ENCODE data around the gene SLA2.
"Not testable (repeated sequence)": the region's sequence is repeated elsewhere in the genome, so short reads cannot be mapped to it uniquely, and the experiment has no call there.

The SLA2 gene, protein sequence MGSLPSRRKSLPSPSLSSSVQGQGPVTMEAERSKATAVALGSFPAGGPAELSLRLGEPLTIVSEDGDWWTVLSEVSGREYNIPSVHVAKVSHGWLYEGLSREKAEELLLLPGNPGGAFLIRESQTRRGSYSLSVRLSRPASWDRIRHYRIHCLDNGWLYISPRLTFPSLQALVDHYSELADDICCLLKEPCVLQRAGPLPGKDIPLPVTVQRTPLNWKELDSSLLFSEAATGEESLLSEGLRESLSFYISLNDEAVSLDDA

DNA sequence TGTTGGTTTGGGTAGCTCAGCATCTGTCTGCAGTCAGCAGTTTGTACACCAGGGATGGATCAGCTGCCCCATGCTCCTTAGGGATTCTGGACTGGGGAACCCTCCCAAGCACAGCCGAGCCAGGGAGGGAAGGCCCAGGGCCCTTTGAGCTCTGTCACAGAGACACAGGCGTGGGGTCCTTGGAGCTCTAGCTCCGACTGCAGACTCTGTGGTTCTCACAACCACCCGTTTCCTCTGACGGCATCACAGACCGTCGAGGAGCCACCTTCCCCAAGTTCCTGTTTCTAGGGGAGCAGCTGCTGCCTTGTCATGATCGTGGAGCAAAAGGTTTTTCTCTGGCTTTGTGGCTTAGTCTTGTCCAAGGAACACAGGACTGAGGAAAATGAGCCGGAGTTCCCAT, at the start of gene SLA2:
Gene SLA2, minus strand, starts transcription at position 199 of the 400 bp plus-strand sequence. CDS start 4,861 bp downstream, outside the sequence.
- DNase-seq, result no peak

DNA sequence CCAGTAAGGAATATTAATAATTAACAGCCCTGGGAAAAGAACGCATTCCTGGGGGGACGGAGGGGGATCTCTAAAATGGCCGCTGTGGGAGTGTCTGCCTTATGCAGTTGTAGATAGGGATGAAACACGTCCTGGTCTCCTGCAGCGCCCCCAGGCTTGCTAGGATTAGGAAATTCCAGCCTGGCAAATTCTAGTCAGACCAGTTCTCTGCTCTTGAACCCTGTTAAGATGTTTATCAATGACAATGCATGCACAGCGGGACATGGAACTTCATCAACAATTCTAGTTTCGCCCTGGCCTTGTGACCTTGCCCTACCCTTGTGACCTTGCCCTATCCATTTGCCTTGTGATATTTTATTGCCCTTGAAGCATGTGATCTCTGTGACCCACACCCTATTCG, 49.5 kb upstream of the SLA2 start:
- DNase-seq, result not testable (repeated sequence)

DNA sequence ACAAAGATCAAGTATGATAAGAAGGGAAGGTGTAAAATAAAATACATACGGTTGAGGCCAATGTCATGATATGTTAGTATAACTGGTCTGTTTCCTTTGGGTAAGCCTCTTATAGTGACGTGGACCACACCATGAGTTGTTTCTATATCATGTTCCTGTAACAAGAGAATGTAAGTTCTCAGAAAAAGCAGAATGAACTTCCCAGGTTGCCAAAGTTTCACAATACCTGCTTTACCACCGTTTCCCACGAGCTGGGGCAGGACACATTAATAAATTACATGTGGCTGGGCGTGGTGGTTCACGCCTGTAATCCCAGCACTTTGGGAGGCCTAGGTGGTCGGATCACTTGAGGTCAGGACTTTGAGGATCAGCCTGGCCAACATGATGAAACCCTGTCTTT, 42.6 kb upstream of the SLA2 start:
- no peak for DNase-seq

DNA sequence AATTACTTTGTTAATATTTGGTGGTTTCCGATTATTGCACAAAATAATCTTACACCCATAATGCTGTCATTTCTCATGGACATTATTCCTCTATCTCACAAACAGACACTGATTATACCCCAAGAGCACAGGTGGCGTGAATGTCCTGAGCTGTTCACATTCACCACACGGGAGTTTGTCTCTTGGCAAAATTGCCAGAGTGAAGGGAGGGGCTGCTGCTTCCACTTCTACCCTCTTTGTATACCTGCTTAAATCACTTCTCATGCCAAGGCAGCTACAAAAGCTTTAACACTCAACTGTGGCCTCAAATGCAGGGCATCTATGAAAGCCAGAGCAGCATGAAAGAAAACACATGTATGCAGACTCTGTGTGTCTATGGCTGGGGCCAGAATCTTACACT, 41.9 kb upstream of the SLA2 start:
- no peak for DNase-seq

DNA sequence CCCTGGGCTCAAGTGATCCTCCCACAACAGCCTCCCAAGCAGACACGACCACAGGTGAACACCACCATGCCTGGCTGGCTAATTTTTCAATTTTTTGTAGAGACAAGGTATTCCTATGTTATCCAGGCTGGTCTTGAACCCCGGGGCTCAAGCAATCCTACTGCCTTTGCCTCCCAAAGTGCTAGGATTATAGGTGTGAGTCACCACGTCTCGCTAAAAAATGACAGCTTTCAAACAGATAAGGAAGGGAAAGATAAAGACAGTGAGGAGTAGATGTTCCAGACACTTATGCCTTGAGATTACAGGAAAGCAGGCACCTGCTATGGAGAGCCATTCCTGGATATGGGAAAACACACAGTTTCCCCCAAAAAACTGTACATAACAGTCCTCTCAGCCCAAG, 40.9 kb upstream of the SLA2 start:
- no peak for DNase-seq

DNA sequence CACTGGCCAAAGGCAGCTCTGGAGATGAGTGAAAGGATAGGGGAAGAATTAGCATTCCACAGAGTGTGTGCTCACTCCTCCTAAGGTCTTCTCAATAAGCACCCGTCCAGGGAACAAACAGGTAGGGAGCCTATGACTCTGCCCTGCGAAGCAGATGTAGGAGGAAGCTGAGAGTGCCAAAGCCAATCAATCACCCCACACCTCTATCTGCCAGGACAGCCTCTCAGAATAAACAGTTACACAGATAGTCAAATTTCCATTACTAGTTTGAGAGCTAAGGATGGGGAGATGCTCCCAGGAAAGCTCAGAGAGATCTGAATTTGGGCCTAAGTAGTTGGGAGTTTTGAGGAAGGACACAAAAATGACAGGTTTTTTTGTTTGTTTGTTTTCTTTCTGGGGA, 40.5 kb upstream of the SLA2 start:
- no peak for DNase-seq

DNA sequence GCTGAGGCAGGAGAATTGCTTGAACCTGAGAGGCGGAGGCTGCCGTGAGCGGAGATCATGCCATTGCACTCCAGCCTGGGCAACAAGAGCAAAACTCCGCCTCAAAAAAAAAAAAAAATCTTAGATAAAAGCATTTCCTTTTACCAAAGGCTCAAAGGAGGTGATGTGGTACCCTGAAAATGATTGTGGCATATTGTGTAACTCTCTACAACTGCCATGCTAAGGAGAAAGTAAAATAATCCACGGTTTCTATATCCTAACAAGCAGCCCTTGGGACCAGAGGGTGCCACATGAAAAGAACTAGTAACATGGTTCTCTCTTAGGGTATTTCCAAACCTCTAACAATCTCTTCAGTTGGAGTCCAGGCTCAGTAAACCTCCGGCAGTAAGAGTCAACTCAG, 38.8 kb upstream of the SLA2 start:
- DNase-seq, result no peak

DNA sequence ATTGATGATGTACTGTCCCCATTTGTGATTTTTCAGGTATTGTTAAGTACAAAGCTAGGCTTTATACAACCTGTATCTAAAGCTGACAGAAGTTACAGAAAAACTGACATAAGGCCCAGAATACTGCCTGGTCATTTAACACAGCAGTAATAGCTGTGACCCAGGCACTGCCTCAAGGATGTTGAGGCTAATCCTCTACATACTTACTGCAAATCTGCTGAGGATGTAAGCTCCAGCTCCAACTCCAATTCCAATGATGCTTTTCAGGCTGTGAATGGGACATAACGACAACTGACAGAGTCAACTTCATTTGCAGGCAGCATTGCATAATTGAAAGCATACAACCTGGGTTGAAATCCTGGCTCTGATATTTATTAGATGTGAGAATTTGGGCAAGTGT, 36.3 kb upstream of the SLA2 start:
- DNase-seq, result no peak

DNA sequence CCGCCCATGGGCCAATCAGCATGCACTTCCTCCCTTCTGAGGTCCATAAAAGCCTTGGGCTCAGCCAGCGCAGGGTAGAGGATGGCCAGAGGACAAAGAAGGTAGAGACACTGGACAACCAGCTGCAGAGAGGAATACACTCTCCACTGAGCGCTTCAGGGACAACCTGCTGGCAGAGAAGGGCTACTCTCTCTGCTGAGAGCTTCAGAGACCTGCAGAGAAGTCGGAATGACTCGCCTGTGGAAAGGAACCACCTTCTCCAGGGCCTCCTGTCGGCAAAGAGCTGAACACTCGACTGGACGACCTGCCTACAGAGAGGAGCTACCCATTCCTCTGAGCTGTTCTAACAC, 31.4 kb upstream of the SLA2 start:
- DNase-seq, result peak; percentile 88

DNA sequence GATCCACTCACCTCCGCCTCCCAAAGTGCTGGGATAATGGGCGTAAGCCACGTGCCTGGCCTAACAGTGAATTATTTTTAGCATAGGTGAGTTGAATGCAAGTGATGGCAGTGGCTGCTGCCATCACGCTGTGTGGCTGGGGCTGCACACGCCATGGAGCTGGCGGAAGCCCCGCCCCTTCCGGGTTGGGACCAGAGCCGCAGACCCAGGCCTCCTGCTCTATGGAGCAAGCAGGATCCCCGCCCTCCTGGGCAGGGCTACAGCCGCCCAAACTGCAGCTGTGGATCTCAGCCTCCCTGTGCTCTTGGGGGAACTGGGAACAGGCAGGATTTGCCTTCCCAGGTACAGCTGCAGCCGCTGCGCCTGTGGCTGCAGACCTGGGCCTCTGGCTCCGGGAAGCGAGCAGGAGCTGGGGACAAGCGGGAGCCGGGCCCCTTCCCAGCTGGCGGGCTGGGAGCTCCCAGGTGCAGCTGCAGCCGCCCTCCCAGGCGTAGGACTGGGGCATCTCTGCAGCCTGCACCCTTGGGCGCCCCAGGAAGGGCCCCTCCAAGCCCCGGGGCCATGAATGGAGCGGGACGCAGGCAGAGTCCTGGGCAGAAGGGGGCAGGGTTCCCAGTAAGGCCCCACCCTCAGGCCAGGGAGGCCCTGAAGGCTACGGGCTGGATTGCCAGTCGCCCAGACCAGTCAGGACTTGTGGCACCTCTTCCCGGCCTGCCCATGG, 30.9 kb upstream of the SLA2 start:
- peak; percentile 66 for DNase-seq

DNA sequence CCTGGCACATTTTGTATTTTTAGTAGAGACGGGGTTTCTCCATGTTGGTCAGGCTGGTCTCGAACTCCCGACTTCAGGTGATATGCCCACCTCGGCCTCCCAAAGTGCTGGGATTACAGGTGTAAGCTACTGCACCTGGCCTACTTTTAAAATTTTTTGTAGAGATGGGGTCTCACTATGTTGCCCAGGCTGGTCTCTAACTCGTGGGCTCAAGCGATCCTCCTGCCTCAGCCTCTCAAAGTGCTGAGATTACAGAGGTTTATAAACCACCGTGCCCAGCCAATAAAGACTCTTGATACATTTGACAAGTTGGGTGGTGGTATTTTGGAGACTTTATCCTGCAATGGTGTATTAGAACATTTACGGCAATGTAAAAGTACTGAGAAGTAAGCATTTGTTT, 29.5 kb upstream of the SLA2 start:
- DNase-seq, result not testable (repeated sequence)

DNA sequence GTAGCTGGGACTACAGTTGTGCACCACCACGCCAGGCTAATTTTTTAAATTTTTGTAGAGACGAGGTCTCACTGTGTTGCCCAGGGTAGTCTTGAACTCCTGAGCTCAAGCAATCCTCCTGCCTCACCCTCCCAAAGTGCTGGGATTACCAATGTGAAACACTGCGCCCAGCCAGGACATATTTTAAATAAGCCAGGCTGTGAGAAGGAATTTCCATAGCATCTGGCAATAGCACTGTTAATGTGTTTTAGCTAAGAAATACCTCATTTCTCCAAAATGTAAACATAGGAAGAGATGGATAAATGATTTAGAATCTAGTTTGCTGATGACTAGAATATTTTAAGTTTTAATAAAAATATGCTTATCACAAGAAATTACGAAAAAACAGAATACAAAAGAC, 27.0 kb upstream of the SLA2 start:
- no peak for DNase-seq

DNA sequence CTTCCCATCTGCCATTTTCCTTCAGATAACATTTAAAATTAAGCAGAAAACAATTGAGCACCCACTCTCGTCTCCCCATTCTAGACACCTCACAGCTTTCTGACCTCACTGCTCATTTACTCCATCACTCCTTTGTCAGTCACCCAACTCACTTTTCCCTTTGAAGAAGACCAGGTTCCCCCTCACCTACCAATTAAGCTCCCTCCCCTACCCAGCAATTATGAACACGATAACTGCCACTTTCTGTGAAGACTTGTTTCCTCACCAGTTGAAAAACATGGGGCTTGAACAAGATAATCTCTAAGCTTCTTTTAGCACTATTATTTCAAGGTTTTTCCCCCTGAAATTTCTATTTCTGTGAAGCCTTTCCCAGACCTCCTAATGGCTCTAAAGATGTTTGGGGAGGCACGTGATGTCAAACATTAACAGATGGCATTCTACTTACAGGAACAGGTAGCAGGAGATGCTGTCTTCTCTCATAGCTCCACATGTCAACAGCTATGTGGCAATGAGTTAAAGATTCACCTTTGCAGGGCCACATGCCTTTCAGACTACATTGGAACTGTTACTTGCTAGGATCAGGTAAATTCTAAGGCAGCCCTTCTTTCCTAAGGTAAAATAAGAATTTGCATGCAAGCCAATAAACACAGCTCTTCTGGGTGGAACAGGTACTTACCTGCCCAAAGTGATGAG, 24.8 kb upstream of the SLA2 start:
- no peak for DNase-seq

DNA sequence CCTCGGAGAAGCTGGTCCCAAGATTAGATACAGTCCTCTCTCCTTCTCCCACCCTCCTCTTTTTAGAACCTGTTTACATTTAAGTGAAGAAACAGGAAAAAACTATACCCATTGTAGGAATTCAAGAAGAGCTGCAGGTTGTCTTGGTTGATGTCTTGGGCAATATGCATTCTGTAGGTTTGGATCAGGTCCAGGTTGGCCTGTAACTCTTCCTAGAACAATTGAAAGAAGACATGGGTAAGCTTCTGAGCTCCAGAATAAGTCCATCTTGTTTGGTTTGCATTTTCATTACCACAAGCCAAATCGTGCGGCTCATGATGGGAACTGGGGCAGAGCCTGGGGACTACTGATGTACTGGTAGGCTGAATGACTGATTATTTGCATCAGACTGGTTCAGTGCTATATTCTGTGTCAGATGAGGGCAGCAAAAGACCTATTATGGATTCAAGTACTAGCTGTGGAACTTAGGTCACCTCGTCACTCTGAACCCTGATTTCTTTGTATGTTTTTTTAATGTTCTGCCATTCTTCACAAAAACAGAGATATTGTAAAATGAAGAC, 20.3 kb upstream of the SLA2 start:
- no peak for DNase-seq

DNA sequence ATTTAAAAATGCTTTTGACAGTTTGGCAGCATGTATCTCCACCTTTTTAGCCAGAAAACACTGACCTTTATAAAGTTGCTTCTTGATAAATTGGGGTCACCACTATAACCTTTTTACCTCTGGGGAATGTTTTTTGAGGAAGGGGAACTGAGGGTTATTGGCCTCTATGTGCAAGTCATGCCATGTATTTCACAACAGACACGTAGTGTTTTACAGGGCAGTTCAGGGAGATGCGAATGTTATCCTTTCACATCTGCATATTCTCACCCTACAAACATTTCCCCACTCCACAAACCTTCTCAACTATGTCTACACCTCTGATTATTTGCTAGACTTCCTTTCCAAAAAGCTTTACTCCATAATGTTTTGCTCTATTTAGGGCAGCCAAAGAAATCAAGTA, 17.0 kb upstream of the SLA2 start:
- DNase-seq, result no peak

DNA sequence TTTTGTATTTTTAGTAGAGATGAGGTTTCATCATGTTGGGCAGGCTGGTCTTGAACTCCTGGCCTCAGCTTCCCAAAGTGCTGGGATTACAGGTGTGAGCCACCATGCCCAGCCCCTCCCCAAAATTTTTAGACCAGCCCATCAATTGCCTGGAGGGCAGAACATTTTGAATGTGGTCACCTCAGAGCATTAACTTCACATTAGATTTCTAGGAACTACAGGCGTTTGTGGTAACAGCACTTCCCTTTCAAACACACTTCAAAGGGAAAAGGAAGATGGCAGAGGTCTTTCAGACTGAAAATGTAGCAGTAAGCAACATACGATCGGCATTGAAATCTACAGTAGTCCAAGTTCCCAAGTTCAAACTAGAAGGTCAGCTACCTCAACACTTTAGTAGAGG, 12.3 kb upstream of the SLA2 start:
- DNase-seq, result no peak

DNA sequence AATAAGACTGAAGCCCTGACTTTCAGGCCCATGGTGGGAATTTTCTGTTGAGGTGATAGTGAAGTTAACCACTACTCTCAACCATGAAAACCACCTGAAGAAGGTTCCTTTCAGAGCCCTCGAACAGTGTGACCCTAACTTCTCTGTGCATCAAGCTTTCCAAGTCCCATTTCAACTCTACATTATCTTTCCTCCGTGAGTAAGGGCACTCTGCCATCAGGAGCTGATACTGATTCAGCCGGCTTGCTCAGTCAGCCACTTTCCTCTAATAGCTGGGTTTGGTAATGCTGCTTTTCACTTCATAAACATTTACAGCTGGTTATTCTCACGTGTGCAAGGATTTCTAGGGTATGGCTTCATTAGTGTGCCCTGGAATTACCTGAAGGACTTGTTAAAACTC, 10.7 kb upstream of the SLA2 start:
- DNase-seq, result no peak

DNA sequence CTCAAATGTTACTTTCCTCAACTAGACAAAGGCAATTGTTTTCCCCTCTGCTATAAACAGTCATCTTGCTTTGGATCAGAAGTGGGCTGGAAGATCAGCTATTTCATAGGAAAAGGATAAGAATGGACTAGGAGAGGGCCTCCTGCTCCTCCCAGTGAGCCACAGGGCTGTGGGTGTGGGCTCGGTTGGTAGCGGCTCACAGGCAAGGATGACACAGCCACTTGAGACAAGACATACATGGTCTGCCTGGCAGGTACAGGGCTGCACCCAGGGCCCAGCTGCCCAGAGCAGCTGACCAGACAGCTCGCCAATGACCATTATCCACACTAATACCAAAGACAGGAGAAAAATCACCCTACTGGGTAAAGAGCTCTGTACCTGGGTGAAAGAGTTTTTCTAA, 9.0 kb upstream of the SLA2 start:
- DNase-seq, result no peak

DNA sequence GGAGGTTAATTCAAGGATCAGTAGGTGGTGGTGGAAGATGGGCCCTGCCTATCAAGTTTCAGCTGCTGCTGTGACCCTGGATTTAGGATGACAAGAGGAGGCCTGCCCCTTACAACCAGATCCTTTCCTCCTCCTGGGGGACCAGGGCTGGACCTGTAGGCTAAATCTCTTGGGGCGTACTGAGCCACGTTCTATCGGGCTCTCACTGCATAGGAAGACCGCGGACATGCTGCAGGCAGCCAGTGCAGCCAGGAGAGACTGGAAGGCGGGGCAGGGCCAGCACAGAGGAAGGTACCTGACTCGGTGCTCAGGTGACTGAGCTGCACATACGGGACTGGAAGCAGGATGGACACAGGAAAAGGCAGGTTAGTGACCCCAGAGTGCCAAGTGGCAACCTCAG, 8.5 kb upstream of the SLA2 start:
- DNase-seq, result no peak

DNA sequence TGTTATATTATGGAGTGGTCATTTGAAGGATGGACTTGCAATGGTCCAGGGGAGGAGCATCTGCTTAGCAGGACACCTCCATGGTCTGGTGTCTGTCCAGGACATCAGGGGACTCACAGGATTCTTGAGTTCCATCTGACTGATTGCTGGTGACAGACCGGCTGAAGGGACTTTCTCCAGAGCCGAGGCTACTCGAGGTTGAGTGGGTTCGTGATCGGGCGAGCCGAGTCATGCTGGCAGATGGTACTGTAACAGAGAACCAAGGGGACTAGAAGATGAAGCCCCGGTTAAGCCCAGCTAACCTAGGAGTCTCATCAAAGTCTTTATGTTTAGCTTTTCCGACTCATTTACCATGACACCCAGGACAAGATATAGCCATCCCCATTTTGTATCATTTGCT, 7.5 kb upstream of the SLA2 start:
- DNase-seq, result no peak

DNA sequence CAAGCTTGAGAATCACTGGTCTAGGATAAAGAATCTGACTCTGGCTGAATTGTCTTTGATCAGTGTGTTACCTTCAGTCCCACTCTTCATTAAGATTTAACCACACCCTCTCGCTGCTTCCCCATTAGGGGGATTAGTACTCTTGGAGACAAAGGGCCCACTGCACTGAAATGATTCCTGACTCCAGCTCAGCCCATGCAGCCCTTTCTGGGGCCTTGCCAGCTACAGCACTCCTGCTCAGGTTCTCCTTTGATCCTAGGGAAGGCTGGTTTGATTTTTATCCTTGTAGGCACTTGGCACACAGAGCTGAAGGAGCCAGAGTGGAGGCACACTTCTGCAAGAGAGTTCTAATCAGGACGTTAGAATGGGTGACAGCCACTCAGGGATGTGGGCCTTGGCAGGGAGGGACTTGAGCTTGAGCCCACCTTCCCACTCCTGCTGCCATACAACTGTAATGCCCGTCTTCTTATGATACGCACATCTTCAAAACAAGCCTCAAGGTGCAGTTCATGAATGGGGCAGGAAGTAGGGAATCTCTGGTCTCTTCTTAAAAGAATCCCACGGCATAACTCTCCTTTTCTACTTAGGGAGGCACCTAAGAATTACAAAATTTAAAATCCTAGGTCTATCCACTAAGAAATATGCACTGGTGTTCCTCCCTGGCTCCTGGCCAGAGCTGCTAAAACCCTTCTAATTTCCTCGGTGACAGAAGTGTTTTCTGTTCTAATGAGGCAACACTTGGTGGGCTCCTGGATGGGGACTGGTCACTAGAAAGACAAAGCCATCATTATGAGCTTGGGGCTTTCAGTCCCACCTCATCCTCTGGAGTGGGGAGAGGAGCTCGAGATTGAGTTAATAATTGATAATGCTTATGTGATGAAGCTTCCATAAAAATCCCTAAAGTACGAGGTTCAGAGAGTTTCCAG, 1.5 kb upstream of the SLA2 start:
- no peak for DNase-seq

DNA sequence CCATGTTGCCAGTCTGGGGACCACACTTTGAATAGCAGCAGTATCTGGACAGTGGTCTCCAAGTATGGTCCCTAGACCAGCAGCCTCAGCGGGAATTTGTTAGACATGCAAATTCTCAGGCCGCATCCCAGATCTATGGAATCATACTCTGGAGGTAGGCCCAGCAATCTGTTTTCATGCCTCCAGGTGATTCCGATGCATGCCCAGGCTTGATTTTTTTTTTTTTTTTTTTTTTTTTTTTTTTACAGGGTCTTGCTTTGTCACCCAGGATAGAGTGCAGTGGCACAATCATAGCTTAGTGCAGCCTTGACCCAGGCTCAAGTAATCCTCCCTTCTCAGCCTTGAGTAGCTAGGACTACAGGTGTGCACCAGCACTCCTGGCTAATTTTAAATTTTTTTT, 682 bp upstream of the SLA2 start:
- no peak for DNase-seq

DNA sequence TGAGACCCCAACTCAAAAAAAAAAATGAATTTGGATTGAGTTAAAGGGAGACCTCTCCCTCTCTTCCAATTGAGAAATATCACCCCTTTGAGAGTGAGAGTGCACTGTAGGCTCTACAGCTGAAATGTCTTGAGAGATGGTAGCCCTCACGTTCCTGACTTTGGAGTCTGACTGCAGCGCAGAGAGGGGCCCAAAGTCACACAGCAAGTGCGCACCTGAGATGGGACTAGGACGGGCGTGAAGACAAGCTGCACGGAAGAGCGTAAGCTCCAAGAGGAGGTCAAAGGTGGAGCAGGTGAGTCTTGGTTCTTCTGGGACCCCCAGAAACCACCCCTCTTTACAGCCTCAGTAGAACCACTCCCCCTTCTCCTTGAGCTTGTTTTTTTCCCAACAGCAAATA, 643 bp downstream of the SLA2 start:
- DNase-seq, result no peak

All from NCI-H2029 (cell line).